SK-N-SH (cell line): ENCODE data around the gene BFSP2. TPM values are rescaled to one million over a fixed set of nuclear protein-coding genes. Genes with fewer than 3 reads are reported as not detected.
"Not testable (repeated sequence)": the region's sequence is repeated elsewhere in the genome, so short reads cannot be mapped to it uniquely, and the experiment has no call there.

Experiments used
- CTCF ChIA-PET: fragments of 300-600, 350-600 bp; formaldehyde crosslinking; extraction: SDS; loops from one replicate; lab custom pipeline; 2021; lab: Yijun Ruan, JAX
- POLR2A ChIA-PET: fragments of 350-600 bp; sonication (Branson Sonifier 250); formaldehyde crosslinking; extraction: SDS; loops from one replicate; lab custom pipeline; 2020; ENCODE audit warnings: antibody characterized with exemption, inconsistent platforms; lab: Yijun Ruan, JAX
- DNase-seq: peaks from one replicate; pipeline ENCODE4 v3.0.0; 2012
- H2AFZ ChIP-seq: fragments of 200-600 bp; sonication (generic); 2 replicates; pipeline ENCODE4 v1.8.1; 2016; ENCODE audit warnings: antibody characterized with exemption, mild to moderate bottlenecking, low read depth
- H3F3A ChIP-seq: fragments of 200-600 bp; sonication (generic); replicated peaks from 2 replicates; pipeline ENCODE3; 2016; ENCODE audit warnings: antibody characterized with exemption, mild to moderate bottlenecking; ENCODE audit not compliant: insufficient read depth
- H3K27ac ChIP-seq, 2 experiments: fragments of 200-500 bp in 1 of 2; fragments of 200-600 bp in 1 of 2; sonication (Bioruptor generic) in 1 of 2; sonication (generic), shearing (Covaris generic) in 1 of 2; 2 replicates each; pipeline versions ENCODE4 v1.5.1 to v1.6.1; 2014 to 2016; ENCODE audit warnings: low read depth in 2 of 2, inconsistent platforms in 1 of 2, low read length in 1 of 2, mild to moderate bottlenecking in 1 of 2, mixed read lengths in 1 of 2
- H3K27me3 ChIP-seq: fragments of 200-600 bp; sonication (generic), shearing (Covaris generic); 2 replicates; pipeline ENCODE4 v1.6.1; 2016; ENCODE audit warnings: mixed run types; ENCODE audit not compliant: insufficient read depth
- H3K36me3 ChIP-seq, 2 experiments: fragments of 200-500 bp in 1 of 2; fragments of 200-600 bp in 1 of 2; sonication (Bioruptor generic) in 1 of 2; sonication (generic) in 1 of 2; replicated peaks in 1 of 2; 2 replicates each; pipeline versions ENCODE3 to v1.5.1; 2014 to 2016; ENCODE audit warnings: low read length in 1 of 2, mild to moderate bottlenecking in 1 of 2; ENCODE audit not compliant: insufficient read depth in 2 of 2, control insufficient read depth in 1 of 2
- H3K4me1 ChIP-seq, 2 experiments: fragments of 200-500 bp in 1 of 2; fragments of 200-600 bp in 1 of 2; sonication (Bioruptor generic) in 1 of 2; sonication (generic), shearing (Covaris generic) in 1 of 2; 2 replicates each; pipeline versions ENCODE4 v1.5.1 to v1.6.1; 2014 to 2016; ENCODE audit warnings: low read depth in 1 of 2, low read length in 1 of 2, mixed run types in 1 of 2; ENCODE audit not compliant: insufficient read depth in 2 of 2, control insufficient read depth in 1 of 2
- H3K4me2 ChIP-seq: fragments of 200-600 bp; sonication (generic), shearing (Covaris generic); 2 replicates; pipeline ENCODE4 v1.6.1; 2017; ENCODE audit warnings: mixed run types
- H3K4me3 ChIP-seq, 2 experiments: fragments of 200-500 bp in 1 of 2; fragments of 200-600 bp in 1 of 2; sonication (Bioruptor generic) in 1 of 2; sonication (generic), shearing (Covaris generic) in 1 of 2; 2 replicates each; pipeline versions ENCODE4 v1.5.1 to v1.8.1; 2014 to 2016; ENCODE audit warnings: low read depth in 2 of 2, inconsistent platforms in 1 of 2, low read length in 1 of 2, mild to moderate bottlenecking in 1 of 2, mixed read lengths in 1 of 2, moderate library complexity in 1 of 2
- H3K79me2 ChIP-seq: fragments of 200-600 bp; sonication (generic); 2 replicates; pipeline ENCODE4 v1.8.1; 2017; ENCODE audit warnings: mild to moderate bottlenecking; ENCODE audit not compliant: insufficient read depth
- H3K9ac ChIP-seq: fragments of 200-600 bp; sonication (generic); 2 replicates; pipeline ENCODE4 v1.6.1; 2017; ENCODE audit warnings: mixed run types
- H3K9me2 ChIP-seq: fragments of 200-600 bp; sonication (generic); 2 replicates; pipeline ENCODE4 v1.6.1; 2017; ENCODE audit warnings: mixed run types
- H3K9me3 ChIP-seq: fragments of 200-600 bp; sonication (generic); 2 replicates; pipeline ENCODE4 v1.6.1; 2017; ENCODE audit warnings: mixed run types, mild to moderate bottlenecking, moderate library complexity
- H4K20me1 ChIP-seq: fragments of 200-600 bp; sonication (generic); 2 replicates; pipeline ENCODE4 v1.6.1; 2017; ENCODE audit warnings: mild to moderate bottlenecking, mixed run types; ENCODE audit not compliant: insufficient read depth
- NFIC ChIP-seq: IDR thresholded peaks from 2 replicates; pipeline ENCODE4 v1.4.0; 2012; ENCODE audit warnings: borderline replicate concordance
- RCOR1 ChIP-seq: fragments of 150-350 bp; IDR thresholded peaks from 2 replicates; pipeline ENCODE4 v1.6.1; 2017; ENCODE audit warnings: antibody characterized with exemption, low read length
- SIN3A ChIP-seq: IDR thresholded peaks from 2 replicates; pipeline ENCODE4 v1.6.1; 2012; ENCODE audit warnings: low read depth, mild to moderate bottlenecking, low read length, moderate library complexity, borderline replicate concordance
- YY1 ChIP-seq: IDR thresholded peaks from 2 replicates; pipeline ENCODE4 v1.4.0; 2012; ENCODE audit warnings: low read depth, mild to moderate bottlenecking
- WGBS: methylation state at CpG from one replicate; pipeline ENCODE4 v1.1.6; 2017; ENCODE audit warnings: low lambda C conversion rate; 5-methylcytosine and 5-hydroxymethylcytosine counted together
- polyA plus RNA-seq, 3 experiments: library from polyadenylated mRNA; depleted of rRNA; stranded (reverse); fragments of >200 nt; gene quantifications; 2 replicates each; pipeline ENCODE4 v1.2.3, GENCODE V29; 2012

The BFSP2 gene
- polyA plus RNA-seq, 1 of the 3 experiments (the other 2 are of a cell fraction) = not detected

- H3K4me3 ChIP-seq = no peak overlapping the region
- no peak overlapping the region for H3K9ac ChIP-seq
- H3K4me1 ChIP-seq = no peaks in the 10 kb centered on the region
- H3K36me3 ChIP-seq = no peaks in the 10 kb centered on the region
- no peak for DNase-seq
- no peak overlapping the region for H3K27ac ChIP-seq
- no peak overlapping the region for H3K4me2 ChIP-seq
- TF ChIP-seq SIN3A = no peak
- no peak for TF ChIP-seq NFIC
- TF ChIP-seq RCOR1 = no peak
- no peak for TF ChIP-seq YY1
- H4K20me1 ChIP-seq = no peaks in the 10 kb centered on the region
- no peak overlapping the region for H2AFZ ChIP-seq
- no peaks in the 10 kb centered on the region for H3F3A ChIP-seq
- CTCF ChIA-PET = interaction anchor here (0.6 to 1.2 kb wide), 2 partner anchors 65 to 97 kb away, joined by 3 read pairs; no protein-coding TSS in a partner anchor
- H3K79me2 ChIP-seq = no peaks in the 10 kb centered on the region
- no peaks in the 10 kb centered on the region for H3K9me3 ChIP-seq
- POLR2A ChIA-PET = no interaction called here
- H3K27me3 ChIP-seq = no peaks in the 10 kb centered on the region
- H3K9me2 ChIP-seq = no peaks in the 10 kb centered on the region
- 32% methylated on average over 5 of the region's 5 CpGs for WGBS
Measured at GRCh38 chr3:133521946-133522345, 122.1 kb downstream of the BFSP2 start.

GRCh38 chr3:133523758-133524157, 123.9 kb downstream of the BFSP2 start:
- H3K79me2 ChIP-seq, H3K36me3 ChIP-seq, CTCF ChIA-PET, H3K9me2 ChIP-seq, DNase-seq, H3K4me1 ChIP-seq, H3K27ac ChIP-seq, H3K9me3 ChIP-seq, H3K27me3 ChIP-seq, POLR2A ChIA-PET, H4K20me1 ChIP-seq, H3K4me3 ChIP-seq, H3K9ac ChIP-seq, H2AFZ ChIP-seq, H3F3A ChIP-seq, H3K4me2 ChIP-seq: not testable (repeated sequence)
- 93% methylated on average over 3 of the region's 3 CpGs for WGBS

Other genes with a start within 250 kb of the BFSP2 start
- gene CDV3, start 173.6 kb downstream of the BFSP2 start, polyA plus RNA-seq (2012; rRNA removed) = 35.4 and 43.2 TPM in 2 replicates